ENCODE measurements around the gene S100A12.

DNA sequence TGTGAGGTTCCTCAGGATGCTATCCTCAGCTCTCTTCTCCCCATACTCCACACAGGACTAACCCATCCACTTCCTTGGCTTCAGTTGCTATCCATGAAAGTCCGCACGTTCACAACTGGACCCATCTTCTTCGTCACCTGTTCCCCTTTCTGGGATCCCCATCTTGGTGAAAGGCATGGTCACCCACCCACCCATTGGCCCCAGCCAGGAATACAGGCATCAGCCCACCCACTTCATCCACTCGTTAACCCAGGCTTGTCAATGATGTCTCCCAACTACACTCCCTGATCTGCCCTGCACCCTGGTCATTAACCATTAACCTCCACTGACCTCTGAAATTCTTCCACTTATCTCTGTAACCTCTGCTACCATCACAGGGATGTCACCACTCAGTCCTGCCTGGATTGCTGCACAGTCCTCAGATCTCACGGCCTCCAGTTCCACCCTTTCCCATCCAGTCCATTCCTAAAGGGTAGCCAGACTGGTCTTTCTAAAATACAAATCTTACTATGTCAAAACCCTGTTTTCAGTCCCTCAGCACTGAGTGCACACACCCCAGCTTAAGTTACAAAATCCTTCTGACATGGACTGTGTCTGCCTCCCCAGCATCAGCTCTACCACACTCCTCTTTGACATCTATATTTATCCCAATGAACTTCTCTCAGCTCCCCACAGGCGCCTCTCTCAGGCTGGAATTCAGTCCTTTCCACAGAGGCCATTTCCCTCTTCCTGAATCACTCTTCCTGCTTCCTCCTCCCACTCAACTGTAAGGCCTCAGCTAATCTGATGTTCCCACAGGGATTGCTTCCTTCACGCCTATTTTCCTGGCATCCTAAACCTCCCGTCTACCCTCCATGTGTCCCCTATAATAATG lies 37.2 kb downstream of the S100A12 start:
- TF ChIP-seq ZNF274 (IDR thresholded peaks at IDR 0.05; ENCODE audit: low read depth, low read length), result no peak
- TF ChIP-seq SUZ12 (IDR thresholded peaks at IDR 0.05; ENCODE audit: extremely low read depth, insufficient read depth, insufficient read length), result no peak
